ENCODE results near the gene TAX1BP3.

Gene TAX1BP3

DNA sequence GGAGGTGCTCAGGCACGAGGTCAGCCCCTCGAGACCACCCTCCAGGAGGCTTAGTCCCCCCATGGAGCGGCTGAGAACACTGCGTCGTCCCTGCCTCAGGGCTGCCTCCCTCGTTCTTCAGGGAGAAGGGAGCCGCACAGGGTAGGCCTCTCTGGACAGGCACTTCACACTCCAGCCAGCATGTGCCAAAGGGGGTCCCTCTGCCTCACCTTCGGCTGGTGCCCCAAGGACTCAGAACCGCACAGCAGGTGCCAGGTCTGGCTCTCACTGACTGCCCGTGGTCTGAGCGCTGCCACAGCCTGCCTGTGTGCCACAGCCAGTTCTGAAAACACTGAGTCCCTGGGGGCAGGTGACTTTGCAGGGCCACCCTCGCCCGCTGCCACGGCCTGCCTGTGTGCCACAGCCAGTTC, 20.5 kb upstream of the TAX1BP3 start:
- no peak for DNase-seq (ENCODE audit: low read depth in 1 of 2, low spot score in 1 of 2)

DNA sequence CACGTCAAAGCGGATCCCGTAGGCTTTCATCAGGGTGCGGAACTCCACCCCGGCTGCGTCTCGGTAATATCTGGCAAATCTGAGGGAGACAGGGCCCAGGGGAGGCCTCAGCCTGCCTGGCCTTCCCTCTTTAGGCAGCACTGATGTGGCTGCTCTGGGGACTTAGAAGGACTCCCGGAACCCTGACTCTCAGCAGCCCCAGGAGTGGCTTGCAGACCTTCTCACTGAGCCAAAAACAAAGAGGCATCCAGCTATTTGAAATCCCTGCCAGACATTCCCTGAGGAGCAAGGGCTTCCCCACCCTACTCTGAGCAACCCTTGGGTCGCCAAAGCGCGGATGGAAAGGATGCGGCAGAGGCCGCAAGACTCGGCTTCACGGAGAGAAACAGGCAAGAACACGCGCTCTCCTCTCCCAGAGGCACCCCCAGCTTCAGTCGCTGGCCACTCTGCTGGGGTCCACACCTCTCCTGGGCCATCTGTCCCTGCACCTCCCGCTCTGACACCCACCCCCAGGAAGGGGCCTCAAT, 19.7 kb upstream of the TAX1BP3 start:
- no peak for DNase-seq (ENCODE audit: low read depth in 1 of 2, low spot score in 1 of 2)

- DNase-seq (ENCODE audit: low read depth in 1 of 2, low spot score in 1 of 2) = no peak
These were observed 16.8 kb upstream of the TAX1BP3 start for GRCh38 chr17:3685174-3685573.

- DNase-seq (ENCODE audit: low read depth in 1 of 2, low spot score in 1 of 2) = no peak
These were observed 14.7 kb upstream of the TAX1BP3 start for GRCh38 chr17:3683054-3683511.

DNA sequence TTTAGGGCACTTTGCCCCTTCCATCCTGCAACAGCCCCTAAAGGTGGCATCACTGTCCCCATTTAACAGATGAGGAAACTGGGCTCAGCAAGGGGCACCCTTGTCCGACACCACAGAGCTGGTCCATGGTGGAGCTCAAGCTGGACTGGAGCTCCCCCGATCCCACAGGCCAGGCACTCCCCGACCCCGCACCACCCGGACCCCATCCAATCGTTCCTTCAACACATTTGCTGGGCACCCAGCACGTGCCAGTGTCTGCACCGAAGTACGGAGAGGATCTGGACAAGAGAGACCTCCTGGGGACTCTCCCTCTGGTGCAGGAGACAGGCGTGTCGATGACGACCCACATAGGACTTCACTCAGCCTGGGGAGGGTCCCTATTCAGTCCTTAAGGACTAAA, 13.7 kb upstream of the TAX1BP3 start:
- no peak for DNase-seq (ENCODE audit: low read depth in 1 of 2, low spot score in 1 of 2)

DNA sequence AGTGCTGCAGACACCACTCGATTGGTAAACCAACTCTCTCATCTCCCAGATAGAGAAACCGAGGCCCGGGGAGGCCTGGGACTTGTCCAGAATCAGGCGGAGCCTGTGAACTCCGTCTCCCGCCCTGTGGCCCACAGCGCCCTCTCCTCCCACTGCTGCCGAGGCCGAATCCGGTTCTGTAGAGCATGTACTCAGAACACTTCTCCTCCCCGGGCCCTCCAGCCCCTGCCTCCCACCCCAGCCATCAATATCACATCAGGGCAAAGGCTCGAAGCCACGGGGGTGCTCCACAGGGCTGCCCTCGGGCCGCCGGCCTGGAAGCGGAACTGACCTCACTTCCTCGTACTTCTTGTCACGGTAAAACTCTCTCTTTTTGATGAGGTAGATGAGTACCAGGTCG, 13.2 kb upstream of the TAX1BP3 start:
- DNase-seq (ENCODE audit: low read depth in 1 of 2, low spot score in 1 of 2) = no peak

GRCh38 chr17:3681057-3681456, 12.7 kb upstream of the TAX1BP3 start:
- DNase-seq (ENCODE audit: low read depth in 1 of 2, low spot score in 1 of 2) = no peak

DNA sequence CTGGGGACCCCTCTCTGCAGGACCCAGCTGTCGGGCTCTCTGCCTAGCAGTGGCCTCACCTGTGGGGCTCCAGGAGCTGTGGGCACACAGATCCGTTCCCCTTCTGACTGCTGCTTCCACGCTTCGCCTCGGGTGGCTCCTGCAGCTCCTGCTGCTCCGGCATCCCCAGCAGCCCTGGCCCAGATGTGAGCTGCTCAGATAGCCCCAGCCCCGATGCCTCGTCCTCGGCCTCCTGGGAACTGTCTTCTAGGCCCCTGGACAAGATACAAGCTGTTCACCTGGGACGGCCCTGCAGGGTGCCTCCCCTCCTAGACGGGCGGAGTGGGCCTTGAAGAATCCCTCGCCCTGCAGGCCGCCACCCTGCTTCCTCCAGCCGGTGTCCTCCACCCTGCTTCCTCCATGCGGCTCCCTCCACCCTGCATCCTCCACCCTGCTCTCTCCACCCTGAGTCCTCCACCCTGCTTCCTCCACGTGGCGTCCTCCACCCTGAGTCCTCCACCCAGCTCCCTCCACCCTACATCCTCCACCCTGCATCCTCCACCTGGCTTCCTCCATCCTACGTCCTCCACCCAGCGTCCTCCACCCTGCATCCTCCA, 11.3 kb upstream of the TAX1BP3 start:
- DNase-seq (ENCODE audit: low read depth in 1 of 2, low spot score in 1 of 2) = no peak

DNA sequence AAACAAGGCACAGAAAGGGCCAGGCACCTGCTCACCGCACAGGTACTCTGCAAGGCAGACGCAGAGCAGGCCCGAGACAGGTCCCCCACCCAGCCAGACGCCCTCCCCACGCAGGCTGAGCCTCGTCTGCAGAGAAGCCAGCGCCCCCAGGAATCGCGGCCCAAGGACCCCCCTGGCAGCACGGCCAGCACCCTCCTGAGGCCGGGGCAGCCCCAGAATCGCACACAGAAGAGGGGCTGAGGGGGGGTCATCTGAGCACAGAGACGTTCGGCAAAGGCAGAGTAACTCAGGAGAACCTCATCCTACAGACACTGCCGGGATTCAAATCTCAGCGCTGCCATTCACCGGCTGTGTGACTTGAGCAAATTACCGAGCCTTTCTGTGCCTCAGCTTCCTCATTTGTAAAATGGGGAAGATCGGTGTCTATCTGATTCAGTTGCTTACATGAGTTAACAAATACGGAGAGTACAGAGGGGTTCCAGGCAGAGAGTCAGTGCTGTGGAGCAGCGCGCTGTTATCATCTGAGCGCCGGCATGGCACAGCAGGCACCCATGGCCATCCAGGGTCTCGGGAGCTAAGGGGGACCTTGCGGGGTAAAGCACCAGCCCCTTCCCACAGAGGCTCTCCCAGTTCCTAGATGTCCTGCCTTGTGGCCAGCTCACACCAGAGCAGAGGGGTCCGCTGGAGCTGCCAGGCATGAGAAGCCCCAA, 10.6 kb upstream of the TAX1BP3 start:
- no peak for DNase-seq (ENCODE audit: low read depth in 1 of 2, low spot score in 1 of 2)

- DNase-seq (ENCODE audit: low read depth in 1 of 2, low spot score in 1 of 2) = no peak
These were observed 9.9 kb upstream of the TAX1BP3 start for GRCh38 chr17:3678095-3678820.

DNA sequence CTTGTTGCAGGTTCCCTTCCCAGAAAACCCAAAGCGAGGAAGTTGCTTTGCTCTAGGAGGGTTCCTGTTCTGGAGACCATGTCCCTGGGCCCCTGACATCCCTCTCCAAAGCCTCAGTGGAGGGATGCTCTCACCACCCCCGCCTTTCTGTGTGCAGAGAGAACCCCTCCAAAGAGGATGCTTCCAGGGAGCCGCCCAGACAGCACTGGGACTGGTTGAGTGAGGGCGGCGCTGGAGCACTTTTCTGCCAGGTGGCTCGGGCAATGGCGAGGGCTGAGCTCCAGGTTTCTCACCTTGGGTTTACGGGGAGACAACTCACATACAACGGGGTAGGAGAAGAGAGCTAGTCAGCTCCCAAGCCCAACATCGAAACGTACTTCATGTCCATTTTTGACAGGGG, 7.5 kb upstream of the TAX1BP3 start:
- DNase-seq (ENCODE audit: low read depth in 1 of 2, low spot score in 1 of 2) = no peak

- no peak for DNase-seq (ENCODE audit: low read depth in 1 of 2, low spot score in 1 of 2)
These were observed 4.2 kb upstream of the TAX1BP3 start for GRCh38 chr17:3672571-3672970.

- DNase-seq (ENCODE audit: low read depth in 1 of 2, low spot score in 1 of 2) = no peak
These were observed 1.2 kb upstream of the TAX1BP3 start for GRCh38 chr17:3669548-3669947.

DNA sequence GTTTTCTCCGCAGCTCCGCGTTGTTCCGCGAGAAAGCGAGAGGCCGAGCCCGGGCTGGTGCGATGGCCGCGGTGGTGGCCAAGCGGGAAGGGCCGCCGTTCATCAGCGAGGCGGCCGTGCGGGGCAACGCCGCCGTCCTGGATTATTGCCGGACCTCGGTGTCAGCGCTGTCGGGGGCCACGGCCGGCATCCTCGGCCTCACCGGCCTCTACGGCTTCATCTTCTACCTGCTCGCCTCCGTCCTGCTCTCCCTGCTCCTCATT, 638 bp upstream of the TAX1BP3 start:
- DNase-seq (ENCODE audit: low read depth in 1 of 2, low spot score in 1 of 2) = no peak

GRCh38 chr17:3667366-3668278, 756 bp downstream of the TAX1BP3 start:
- no peak for DNase-seq (ENCODE audit: low read depth in 1 of 2, low spot score in 1 of 2)

GRCh38 chr17:3666516-3666915, 1.9 kb downstream of the TAX1BP3 start:
- no peak for DNase-seq (ENCODE audit: low read depth in 1 of 2, low spot score in 1 of 2)

- DNase-seq (ENCODE audit: low read depth in 1 of 2, low spot score in 1 of 2) = no peak
These were observed 2.5 kb downstream of the TAX1BP3 start for GRCh38 chr17:3665834-3666233.

DNA sequence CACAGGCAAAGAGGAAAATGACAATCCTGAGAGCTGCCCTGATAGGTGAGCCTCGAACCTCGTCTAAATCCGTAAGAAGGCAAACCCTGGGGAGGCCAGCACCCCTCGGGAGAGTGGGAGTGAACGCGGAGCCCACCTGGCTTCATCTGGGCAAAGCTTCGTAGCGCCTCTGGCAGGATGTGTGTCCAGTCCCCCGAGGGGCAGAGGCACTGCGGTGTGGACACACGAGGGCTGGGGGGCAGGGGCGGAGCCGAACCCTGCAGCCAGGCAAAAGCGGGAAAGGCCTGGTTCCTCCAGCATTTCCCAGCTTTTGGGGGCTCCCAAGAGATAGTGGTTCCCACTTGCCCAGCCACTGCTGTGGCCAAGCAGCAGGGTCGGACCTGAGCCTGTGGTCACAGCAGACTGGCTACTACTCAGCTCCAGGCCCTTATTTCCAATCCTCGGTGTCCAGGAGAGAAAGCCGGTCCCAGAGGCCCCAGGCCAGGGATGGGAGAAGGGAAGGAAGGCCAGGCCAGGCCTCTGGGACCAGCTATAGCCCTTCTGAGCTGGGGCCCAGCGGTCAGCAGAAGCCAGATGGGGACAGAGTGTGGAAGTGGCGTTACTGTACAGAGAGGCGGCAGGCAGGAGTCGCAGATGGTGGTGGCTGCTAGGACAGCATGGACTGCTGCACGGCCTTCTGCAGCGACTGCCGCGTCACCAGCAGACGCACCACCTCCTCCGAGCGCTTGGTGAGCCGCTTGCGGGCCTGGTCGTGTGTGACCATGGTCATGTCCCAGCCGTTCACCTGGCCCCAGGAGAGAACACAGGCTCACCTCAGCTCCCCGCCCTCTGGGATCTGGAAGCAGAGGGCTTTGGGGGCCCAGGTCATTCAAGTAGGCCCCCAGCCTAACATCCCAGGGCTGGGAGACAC, 5.0 kb downstream of the TAX1BP3 start:
- no peak for DNase-seq (ENCODE audit: low read depth in 1 of 2, low spot score in 1 of 2)

DNA sequence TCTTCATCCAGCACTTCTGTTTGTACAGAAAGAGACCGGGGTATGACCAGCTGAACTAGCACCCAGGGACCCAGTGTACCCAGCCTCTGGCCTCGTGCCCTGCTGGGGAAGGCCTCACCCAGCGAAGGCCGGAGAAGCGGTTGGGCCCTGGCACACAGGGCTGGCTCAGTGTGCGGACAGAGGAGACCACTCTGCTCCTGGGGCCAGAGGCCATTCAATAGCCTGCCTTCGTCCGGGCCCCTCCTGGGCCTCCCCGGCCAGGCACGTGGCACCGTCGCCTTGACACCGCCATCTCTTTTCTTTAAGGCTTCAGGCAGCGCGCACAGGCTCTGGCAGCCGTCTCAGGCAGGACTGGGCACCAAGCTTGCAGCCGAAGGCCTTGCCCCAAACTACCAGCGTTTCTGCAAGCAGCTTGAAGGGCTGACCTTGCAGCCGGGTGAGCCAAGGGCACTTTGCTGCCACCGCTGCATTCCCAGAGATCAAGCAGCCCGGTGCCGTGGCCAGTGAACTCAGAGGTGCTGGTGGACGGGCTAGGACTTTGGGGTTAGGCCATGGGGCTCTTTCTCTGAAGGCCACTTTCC, 8.0 kb downstream of the TAX1BP3 start:
- DNase-seq (ENCODE audit: low read depth in 1 of 2, low spot score in 1 of 2) = no peak

- DNase-seq (ENCODE audit: low read depth in 1 of 2, low spot score in 1 of 2) = no peak
These were observed 8.8 kb downstream of the TAX1BP3 start for GRCh38 chr17:3659541-3660111.
